GM18511 (cell line): ENCODE results near the gene LDLRAD4.
"Not testable (repeated sequence)": the region's sequence is repeated elsewhere in the genome, so short reads cannot be mapped to it uniquely, and the experiment has no call there.

Experiments
- ATAC-seq: cut with Tn5 transposase; IDR thresholded peaks from one replicate; pipeline ENCODE4 v1.9.1; 2021; ENCODE audit warnings: mild to moderate bottlenecking, moderate library complexity; ENCODE audit not compliant: unreplicated experiment

The LDLRAD4 gene

DNA sequence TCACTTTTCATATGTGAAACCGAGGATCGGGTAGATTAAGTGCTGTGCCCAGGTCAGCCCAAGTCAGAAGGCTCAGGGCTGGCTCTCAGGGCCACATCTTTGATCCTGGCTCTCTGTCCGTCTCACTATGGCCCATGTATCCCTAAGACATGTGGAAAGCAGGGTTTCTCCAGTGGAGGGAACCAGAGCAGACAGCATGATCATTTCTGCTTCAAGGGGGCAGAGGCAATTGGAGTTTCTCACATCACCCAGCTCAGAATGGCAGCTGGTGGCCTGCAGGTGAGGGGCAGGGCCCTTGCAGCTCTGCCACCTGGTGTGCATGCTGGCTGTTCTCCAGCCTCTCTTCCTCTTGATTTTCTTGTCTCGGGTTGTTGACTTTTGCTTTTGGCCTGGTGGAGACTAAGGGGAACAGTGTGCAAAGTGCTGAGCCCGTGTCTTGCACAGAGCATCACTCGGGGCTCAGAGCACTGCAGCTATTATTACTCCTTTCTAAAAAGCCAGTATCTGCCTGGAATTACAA, 27.0 kb downstream of the LDLRAD4 start:
- ATAC-seq: no peak

DNA sequence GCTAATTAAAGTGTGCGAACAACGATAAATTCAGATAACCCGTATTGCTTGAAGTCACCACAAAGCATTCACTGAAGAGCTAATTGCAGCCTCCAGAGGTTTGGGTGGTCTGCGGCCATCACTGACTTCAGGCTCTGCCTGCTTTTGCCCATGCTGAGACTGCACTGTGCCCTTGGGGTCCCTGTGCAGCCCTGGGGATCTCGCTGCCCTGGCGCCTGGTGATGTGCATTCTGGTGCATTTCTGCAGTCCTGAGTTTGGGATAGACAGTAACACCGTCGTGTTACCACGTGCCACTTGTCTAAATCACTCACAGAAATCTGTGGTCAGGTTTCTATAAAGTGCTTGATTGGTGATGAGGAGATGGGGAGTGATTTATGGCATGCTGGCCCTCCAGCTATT, 27.6 kb downstream of the LDLRAD4 start:
- ATAC-seq: no peak

GRCh38 chr18:13246591-13246990, 28.0 kb downstream of the LDLRAD4 start:
- no peak for ATAC-seq

GRCh38 chr18:13247506-13247905, 28.9 kb downstream of the LDLRAD4 start:
- ATAC-seq: no peak

DNA sequence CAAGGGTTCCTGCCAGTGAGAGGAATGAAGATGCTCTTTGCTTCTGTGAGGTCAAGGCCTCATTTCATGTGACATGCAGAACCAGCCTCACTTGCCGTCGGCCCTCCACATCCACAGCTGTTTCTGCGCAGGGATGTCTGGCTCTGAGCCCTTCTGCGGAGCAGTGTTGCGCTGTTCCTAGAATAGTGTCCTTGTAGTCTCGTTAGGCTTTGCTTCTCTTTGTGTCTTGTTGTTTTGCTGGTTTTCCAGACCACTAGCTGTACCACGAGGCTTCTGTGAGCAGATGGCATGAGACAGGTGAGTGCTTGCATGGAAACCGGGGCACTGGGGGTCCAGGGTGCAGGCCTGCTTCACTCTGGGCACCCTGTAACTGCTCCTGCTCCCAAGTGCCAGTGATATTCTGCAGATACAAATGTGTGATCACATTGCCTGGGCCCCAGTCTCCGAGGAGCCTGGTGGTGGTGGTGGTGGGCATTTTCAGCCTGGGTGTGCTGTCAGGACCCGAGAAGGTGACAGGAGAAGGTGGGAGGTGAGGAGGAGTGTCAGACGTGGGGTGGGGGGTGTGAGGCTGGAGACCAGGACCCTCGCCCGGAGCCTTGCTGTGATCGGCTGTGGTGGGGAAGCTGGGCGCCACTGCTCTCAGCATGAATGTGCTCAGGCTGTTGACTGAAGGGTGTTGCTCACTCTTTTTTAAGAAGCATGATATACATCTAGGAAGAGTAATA, 34.3 kb downstream of the LDLRAD4 start:
- ATAC-seq: no peak

- ATAC-seq: no peak
Observed at GRCh38 chr18:13253786-13254688, 35.5 kb downstream of the LDLRAD4 start.

DNA sequence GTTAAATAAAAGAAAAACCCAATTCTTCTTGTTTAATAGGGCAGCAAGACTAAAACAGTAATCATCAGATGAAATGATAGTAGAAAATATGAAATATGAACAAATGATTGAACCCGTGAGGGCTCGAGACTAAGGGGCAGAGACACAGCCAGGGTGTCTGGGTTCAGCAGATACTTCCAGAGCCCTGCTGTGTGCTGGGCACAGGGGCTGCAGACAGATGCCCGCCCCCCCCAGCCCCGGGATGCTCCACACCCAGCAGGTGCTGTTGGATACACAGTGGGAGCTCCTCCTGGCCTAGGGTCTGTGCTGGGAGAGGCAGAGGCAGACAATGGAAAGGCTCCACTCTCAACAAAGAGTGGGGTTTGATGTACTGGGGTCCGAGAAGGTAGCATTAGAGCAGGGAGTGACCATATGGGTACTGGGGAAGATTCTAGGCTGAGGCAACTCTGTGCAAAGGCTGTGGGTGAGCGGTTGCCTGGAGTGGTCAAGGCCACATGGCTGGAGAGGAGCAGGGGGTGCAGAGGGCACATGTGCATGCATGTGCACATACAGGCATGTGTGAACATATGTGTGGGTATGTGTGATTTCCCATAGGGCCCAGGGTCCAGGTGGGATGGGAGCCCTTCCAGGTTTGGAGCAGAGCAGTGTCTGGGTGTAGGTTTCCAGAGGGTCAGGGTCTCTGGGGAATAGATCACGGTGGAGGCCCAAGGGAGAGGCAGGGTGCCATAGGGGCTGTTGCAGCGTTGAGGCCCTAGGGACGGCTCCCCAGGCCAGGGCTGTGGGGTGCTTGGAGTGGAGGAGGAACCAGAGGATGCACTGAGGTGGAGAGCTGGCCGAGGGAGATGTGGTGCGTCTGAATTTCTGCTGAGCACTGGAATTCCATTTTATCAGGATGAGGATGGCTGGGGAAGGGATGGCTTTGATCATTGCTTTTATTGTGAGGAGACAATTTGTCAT, 36.7 kb downstream of the LDLRAD4 start:
- no peak for ATAC-seq

DNA sequence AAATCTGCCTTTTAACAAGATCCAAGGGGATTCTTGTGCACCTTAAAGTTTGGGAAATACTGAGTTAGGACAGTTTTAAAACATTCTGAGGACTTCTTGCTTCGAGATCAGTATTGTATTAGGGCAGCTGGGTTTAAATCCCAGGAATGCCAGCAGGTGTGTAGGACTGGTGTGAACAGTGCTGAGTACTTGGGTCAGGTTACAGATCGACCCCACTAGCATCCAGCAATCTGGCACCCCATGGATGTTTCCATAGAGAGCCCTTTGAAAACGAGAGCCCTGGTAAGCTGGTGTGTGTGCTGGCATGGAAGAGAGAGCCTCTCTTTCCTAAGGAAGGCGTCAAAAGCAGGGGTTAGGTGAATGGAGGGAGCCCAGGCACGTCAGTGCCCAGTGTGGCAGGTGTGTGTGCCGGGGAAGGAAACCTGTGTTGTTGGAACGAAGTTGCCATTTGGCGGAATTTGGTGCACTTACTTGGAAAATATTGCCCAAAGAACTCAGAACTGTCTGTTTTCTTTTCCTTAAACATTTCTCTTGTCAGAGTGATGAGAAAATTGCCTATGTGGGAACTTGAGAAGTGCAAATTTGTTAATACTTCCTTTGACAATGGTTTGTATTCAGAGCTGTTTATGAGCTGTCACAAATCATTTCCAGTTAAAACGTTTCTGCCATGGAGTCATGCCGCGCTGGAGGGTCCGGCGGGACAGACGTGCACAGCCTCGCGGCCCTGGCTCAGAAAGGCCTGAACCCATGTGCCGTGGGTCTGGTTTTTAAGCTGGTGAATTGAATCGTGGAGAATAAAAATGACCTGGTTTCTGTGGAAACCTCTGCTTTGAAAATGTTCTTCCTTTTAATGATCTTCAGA, 38.1 kb downstream of the LDLRAD4 start:
- no peak for ATAC-seq

DNA sequence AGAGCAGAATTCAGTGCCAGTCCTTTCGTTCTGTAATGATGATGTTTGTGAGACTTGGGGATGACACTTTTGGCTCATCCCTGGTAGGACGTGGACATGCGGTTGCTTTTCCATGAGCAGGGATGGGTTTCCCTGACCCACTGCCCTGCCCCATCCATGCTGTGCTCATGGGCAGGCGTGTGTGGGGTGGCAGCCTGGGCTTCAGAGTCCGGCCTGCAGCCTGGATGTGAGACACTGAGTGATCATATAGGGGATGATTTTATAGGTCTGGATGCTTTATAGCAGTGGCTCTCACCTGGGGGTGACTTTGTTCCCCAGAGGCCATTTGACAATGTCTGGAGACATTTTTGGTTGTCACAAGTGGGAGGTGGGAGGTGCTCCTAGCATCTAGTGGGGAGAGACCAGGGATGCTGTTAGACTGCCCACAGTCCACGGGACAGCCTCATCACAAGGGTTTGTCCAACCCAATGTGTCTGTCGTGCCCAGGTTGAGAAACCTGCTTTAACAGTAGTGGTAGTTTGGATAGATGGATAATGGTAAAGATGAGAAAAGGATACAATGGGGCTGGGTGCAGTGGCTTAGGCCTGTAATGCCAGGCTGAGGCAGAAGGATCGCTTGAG, 38.9 kb downstream of the LDLRAD4 start:
- no peak for ATAC-seq

DNA sequence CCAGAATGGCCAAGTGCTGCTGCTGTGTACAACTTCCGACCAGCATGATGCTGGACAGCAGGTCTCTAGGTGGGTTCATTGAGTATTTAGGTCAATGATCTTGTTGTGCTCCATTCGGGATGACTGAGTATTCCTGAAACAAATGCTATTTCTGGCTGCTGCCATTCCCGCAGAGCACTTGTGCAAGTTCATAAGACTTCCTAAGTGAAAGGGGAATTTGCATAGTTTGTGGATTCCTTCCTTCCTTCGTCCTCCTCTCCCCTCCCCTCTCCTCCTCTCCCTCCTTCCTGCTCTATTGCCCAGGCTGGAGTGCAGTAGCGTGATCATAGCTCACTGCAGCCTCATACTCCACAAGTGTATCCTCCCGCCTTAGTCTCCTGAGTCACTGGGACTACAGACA, 40.4 kb downstream of the LDLRAD4 start:
- no peak for ATAC-seq

GRCh38 chr18:13259701-13260100, 41.1 kb downstream of the LDLRAD4 start:
- no peak for ATAC-seq

- ATAC-seq: no peak
Observed at GRCh38 chr18:13260197-13260934, 41.8 kb downstream of the LDLRAD4 start.

- no peak for ATAC-seq
Observed at GRCh38 chr18:13260935-13261640, 42.5 kb downstream of the LDLRAD4 start.

- no peak for ATAC-seq
Observed at GRCh38 chr18:13261661-13262357, 43.2 kb downstream of the LDLRAD4 start.

DNA sequence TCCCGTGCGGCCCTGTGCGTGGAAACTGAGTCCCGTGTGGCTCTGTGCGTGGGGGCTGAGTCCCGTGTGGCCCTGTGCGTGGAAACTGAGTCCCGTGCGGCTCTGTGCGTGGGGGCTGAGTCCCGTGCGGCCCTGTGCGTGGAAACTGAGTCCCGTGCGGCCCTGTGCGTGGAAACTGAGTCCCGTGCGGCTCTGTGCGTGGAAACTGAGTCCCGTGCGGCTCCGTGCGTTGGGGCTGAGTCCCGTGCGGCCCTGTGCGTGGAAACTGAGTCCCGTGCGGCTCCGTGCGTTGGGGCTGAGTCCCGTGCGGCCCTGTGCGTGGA, 43.8 kb downstream of the LDLRAD4 start:
- ATAC-seq: not testable (repeated sequence)

DNA sequence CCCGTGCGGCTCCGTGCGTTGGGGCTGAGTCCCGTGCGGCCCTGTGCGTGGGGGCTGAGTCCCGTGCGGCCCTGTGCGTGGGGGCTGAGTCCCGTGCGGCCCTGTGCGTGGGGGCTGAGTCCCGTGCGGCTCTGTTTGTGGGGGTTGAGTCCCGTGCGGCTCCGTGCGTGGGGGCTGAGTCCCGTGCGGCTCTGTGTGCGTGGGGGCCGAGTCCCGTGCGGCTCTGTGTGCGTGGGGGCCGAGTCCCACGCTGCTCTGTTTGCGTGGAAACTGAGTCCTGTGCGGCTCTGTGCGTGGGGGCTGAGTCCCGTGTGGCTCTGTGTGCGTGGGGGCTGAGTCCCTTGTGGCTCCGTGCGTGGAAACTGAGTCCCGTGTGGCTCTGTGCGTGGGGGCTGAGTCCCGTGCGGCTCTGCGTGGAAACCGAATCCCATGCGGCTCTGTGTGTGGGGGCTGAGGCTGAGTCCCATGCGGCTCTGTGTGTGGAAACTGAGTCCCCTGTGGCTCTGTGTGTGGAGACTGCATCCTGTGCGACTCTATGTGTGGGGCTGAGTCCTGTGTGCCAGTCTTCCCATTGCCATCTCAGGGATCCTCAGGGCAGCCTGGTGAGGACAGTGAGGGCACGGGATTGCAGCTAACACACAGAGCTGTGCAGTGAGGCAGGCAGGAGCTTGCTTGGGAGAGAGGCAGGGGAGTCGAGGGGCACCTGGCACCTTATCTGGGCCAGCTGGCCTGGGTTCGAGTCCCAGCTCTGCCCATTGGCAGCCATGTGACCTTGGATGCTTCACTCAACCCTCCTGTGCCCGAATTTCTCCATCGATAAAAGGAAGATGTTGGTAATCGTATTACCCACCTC, 44.5 kb downstream of the LDLRAD4 start:
- ATAC-seq: no peak
